HEK293 (cell line): Measurements from ENCODE around the gene PTPRN2.

Experiments used
- CTCF ChIP-seq: fragments of 450-650 bp; formaldehyde crosslinking; IDR thresholded peaks from 2 replicates; pipeline ENCODE4 v1.5.1; 2016; ENCODE audit warnings: missing biosample characterization, missing genetic modification characterization
- ZNF10 ChIP-seq: fragments of 450-650 bp; formaldehyde crosslinking; IDR thresholded peaks from 2 replicates; pipeline ENCODE4 v1.5.1; 2017; ENCODE audit warnings: missing biosample characterization, missing genetic modification characterization
- ZNF2 ChIP-seq: fragments of 450-650 bp; formaldehyde crosslinking; IDR thresholded peaks from 2 replicates; pipeline ENCODE4 v1.5.1; 2016; ENCODE audit warnings: missing biosample characterization, missing genetic modification characterization
- ZNF239 ChIP-seq: fragments of 450-650 bp; formaldehyde crosslinking; IDR thresholded peaks from 2 replicates; pipeline ENCODE4 v1.5.1; 2016; ENCODE audit warnings: missing biosample characterization, missing genetic modification characterization
- ZNF274 ChIP-seq, 2 experiments: fragments of 200-500 bp in 1 of 2; fragments of 450-650 bp in 1 of 2; sonication (Bioruptor generic) in 1 of 2; formaldehyde crosslinking in 1 of 2; IDR thresholded peaks; 2 replicates each; pipeline versions ENCODE4 v1.5.1 to v1.6.1; 2014 to 2016; ENCODE audit warnings: borderline replicate concordance in 1 of 2, inconsistent platforms in 1 of 2, low read length in 1 of 2, missing biosample characterization in 1 of 2, missing genetic modification characterization in 1 of 2
- ZNF37A ChIP-seq: fragments of 450-650 bp; IDR thresholded peaks from 2 replicates; pipeline ENCODE4 v1.5.1; 2018; ENCODE audit warnings: missing biosample characterization, missing genetic modification characterization
- ZNF501 ChIP-seq: fragments of 450-650 bp; formaldehyde crosslinking; IDR thresholded peaks from 2 replicates; pipeline ENCODE4 v1.5.1; 2016; ENCODE audit warnings: missing biosample characterization, missing genetic modification characterization

DNA sequence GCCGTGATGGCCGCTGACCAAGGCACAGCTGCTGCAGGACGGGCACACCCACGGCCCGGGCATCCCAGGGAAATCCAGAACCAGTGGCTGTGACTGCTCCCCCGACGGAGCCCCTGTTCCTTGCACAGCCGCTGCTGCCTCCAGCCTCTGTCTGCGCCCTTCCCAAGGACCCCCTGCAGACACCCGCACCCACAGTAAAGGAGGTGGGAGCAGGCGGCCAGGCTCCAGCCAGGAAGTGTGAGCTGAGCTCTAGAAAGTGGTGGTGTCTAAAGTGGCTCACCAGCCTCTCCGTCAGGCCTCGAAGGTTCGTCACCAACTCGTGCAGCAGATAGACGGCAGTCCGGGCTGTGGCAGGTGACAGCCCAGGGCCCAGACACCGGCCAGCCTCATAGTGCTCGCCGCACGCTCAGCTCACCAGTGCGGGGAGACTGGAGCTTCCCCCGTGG is 944.1 kb downstream of the PTPRN2 start:
- TF ChIP-seq CTCF (no peak), ZNF10 (tag by site-specific recombination) (no peak), ZNF2 (no peak), ZNF37A (no peak), ZNF501 (tag by site-specific recombination) (no peak), ZNF239 (tag by site-specific recombination) (no peak), ZNF274 (IDR thresholded peaks at IDR 0.05; ENCODE audit: low read length) (no peak), ZNF274 (tag by site-specific recombination; IDR thresholded peaks at IDR 0.05; ENCODE audit: borderline replicate concordance) (no peak)
